ENCODE measurements around the gene OR8B4.
"Not testable (repeated sequence)": the region's sequence is repeated elsewhere in the genome, so short reads cannot be mapped to it uniquely, and the experiment has no call there.

Gene OR8B4, protein sequence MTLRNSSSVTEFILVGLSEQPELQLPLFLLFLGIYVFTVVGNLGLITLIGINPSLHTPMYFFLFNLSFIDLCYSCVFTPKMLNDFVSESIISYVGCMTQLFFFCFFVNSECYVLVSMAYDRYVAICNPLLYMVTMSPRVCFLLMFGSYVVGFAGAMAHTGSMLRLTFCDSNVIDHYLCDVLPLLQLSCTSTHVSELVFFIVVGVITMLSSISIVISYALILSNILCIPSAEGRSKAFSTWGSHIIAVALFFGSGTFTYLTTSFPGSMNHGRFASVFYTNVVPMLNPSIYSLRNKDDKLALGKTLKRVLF

GRCh38 chr11:124424384-124424921 is at the start of gene OR8B4:
Gene OR8B4, minus strand, starts transcription at chr11:124424871. Its CDS starts 0 bp downstream, at chr11:124424871.
- no peak for DNase-seq (ENCODE audit: low read depth in 1 of 2, low spot score in 1 of 2)

- DNase-seq (ENCODE audit: low read depth in 1 of 2, low spot score in 1 of 2), result no peak
Measured at GRCh38 chr11:124474079-124474478, 49.4 kb upstream of the OR8B4 start.

- no peak for DNase-seq (ENCODE audit: low read depth in 1 of 2, low spot score in 1 of 2)
Measured at GRCh38 chr11:124473476-124473875, 48.8 kb upstream of the OR8B4 start.

DNA sequence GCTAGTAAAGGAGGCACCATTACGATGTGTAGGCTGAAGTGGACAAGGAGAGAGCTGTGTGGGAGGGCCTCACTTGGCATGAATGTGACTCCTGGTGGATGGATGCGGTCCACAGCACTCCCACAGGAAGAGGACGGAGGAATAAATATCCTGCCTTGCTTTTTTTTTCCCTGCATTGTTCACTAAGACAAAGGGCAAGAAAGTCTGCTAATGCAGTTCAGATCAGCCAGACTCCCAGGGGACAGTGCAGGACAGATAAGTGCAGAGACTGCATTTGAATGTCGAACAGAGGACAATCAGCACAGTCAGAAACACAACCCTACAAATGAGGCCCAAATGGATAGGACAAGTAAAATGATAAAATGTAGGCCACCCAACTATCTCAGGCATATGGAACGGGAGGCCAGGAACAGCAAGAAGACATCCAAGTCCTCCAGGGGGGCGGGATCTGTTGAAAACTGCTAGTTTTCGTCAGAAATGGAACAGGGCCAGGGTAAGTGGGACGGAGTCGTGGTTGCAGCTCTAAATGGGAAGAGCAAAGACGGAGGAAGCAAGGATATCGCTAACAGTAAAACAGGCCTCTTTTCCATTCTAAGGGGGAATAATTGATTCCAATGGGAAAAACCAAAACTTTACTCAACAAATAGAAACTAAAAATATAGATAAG is 46.0 kb upstream of the OR8B4 start:
- no peak for DNase-seq (ENCODE audit: low read depth in 1 of 2, low spot score in 1 of 2)

DNA sequence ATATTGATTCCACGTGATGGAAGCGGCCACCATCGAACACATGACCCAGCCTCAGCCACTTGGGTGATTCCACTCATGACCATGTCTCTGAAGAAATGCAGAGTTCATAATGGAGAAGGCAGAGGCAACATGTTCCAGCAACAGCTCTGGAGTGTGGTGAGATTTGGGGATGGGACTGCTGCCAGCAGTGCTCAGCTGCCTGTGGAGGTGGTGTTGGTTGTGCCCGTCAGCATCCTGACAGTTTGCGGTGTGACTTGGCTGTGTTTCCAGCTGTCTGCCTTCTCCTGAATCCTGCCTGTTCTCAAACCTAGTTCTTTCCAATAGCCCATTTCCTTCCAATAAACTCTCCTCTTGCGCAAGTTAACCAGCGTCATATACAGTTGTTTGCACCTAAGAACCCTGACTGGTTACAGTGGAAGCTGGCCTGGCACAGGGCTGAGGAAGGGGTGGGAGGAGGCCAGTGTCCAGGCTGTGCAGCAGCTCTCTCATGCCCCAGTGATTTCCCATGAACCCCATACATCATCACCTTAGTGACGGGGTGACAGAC is 42.8 kb upstream of the OR8B4 start:
- DNase-seq (ENCODE audit: low read depth in 1 of 2, low spot score in 1 of 2), result no peak

- no peak for DNase-seq (ENCODE audit: low read depth in 1 of 2, low spot score in 1 of 2)
Measured at GRCh38 chr11:124465368-124465767, 40.7 kb upstream of the OR8B4 start.

- DNase-seq (ENCODE audit: low read depth in 1 of 2, low spot score in 1 of 2), result no peak
Measured at GRCh38 chr11:124463990-124464389, 39.3 kb upstream of the OR8B4 start.

DNA sequence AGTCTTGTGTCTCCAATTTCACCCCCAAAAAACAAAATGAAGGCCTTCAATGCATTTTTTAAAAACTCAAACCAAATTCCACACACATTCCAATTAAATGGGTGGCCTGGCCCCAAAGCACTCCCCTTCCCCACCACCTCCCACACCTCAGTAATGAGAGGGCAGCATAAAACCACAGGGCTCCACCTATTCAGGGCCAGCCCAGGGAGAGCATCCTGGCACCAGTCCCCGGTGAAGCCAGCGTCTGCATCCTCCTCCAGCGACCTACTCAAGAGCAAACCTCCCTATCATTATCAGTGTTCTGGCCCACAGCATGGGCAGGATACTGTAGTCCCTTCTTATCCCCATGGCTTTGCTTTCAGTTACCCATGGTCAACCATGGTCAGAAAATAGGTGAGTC is 38.7 kb upstream of the OR8B4 start:
- DNase-seq (ENCODE audit: low read depth in 1 of 2, low spot score in 1 of 2), result no peak

DNA sequence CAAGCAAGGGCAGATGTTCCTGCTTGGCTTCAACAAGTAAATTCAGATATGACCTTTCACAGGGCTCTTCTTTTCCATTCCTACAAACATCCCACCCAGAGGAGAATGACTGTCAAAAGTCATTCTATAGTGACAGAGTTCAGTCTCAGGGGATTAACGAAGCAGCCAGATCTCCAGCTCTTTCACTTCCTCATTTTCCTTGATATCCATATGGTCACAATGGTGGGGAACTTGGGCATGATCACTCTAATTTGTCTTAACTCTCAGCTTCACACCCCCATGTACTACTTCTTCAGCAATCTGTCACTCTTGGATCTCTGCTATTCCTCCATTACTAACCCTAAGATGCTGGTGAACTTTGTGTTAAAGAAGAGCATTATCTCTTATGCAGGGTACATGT is 35.8 kb upstream of the OR8B4 start:
- no peak for DNase-seq (ENCODE audit: low read depth in 1 of 2, low spot score in 1 of 2)

DNA sequence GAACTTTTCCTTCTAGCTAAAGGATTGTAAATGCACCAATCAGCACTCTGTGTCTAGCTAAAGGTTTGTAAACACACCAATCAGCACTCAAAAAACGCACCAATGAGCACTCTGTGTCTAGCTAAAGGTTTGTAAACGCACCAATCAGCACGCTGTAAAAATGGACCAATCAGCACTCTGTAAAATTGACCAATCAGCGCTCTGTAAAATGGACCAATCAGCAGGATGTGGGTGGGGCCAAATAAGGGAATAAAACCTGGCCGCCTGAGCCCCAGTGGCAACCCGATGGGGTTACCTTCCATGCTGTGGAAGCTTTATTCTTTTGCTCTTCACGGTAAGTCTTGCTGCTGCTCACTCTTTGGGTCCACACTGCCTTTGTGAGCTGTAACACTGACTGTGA is 34.7 kb upstream of the OR8B4 start:
- not testable (repeated sequence) for DNase-seq (ENCODE audit: low read depth in 1 of 2, low spot score in 1 of 2)

DNA sequence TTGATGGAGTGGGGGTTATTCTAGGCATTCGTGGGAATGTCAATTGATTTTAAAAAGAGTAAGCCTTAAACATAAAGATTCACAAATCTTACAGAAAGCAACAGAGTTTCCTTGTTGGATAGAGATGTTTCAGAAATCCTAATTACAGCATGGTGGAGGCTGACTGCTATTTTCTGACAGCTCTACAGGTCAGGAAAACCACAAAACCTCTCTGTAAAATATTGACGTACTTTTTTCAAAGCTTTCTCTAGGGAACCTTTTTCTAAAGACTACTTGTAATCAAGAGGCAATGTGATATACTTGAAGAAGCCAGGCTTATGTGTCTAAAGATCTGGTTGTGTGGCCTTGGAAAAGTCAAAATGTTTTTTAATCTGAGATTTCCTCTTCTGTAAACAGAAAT is 29.9 kb upstream of the OR8B4 start:
- DNase-seq (ENCODE audit: low read depth in 1 of 2, low spot score in 1 of 2), result no peak

- DNase-seq (ENCODE audit: low read depth in 1 of 2, low spot score in 1 of 2), result no peak
Measured at GRCh38 chr11:124446916-124447315, 22.2 kb upstream of the OR8B4 start.

- DNase-seq (ENCODE audit: low read depth in 1 of 2, low spot score in 1 of 2), result no peak
Measured at GRCh38 chr11:124445646-124446150, 21.0 kb upstream of the OR8B4 start, which contains the start of gene OR8B8. Gene OR8B8, minus strand, starts transcription at chr11:124445696. Its CDS starts 4,611 bp downstream, at chr11:124441085.

DNA sequence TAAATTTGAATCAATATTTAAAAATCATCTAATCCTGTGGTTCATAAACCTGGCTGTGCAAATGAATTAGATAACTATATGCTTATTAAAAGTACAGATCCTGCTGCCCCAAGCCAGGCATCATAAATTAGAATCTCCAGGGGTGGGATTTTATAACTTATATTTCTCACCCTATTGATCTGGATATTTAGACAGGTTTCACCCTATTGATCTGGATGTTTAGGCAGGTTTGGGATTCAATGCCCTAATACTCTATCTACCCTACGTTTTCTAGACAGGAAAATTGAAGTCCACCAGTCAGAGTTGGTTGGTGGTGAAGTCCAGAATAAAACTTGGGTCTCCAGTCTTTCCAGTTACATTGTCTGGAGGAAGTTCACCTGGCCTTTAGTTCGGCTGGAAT is 18.2 kb upstream of the OR8B4 start:
- DNase-seq (ENCODE audit: low read depth in 1 of 2, low spot score in 1 of 2), result no peak

- no peak for DNase-seq (ENCODE audit: low read depth in 1 of 2, low spot score in 1 of 2)
Measured at GRCh38 chr11:124442442-124442841, 17.8 kb upstream of the OR8B4 start.

DNA sequence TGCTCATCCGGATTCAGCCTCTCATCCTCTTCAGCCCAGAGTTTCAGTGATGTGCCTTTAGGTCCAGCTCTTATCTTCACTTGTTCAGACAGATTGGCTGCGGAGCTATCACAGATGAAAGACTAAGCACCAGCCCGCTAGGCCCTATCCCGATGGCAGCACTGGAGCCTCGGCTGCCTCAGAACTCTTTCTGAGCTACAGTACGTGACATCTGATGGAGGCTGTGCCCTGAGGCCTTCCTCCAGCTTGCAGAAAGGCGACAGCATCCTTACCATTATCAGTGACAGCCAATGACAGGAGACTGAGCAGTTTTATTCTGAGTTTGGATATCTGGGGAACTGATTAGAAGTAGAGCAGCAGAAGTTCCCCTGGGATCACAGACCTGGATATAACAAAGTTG is 16.8 kb upstream of the OR8B4 start:
- no peak for DNase-seq (ENCODE audit: low read depth in 1 of 2, low spot score in 1 of 2)

GRCh38 chr11:124441081-124441480 is 16.4 kb upstream of the OR8B4 start:
- DNase-seq (ENCODE audit: low read depth in 1 of 2, low spot score in 1 of 2), result no peak

DNA sequence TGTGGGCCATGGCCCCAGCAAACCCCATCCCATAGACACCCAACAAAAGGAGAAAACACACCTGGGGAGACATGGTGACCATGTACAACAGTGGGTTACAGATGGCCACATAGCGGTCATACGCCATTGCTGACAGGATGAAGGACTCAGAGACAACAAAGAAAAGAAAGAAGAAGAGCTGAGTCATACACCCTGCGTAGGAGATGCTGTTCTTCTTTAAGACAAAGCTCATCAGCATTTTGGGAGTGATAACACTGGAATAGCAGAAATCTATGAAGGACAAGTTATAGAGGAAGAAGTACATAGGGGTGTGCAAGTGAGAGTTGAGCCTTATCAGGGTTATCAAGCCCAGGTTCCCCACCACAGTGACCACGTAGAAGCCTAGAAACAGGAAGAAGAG is 15.9 kb upstream of the OR8B4 start:
- no peak for DNase-seq (ENCODE audit: low read depth in 1 of 2, low spot score in 1 of 2)

DNA sequence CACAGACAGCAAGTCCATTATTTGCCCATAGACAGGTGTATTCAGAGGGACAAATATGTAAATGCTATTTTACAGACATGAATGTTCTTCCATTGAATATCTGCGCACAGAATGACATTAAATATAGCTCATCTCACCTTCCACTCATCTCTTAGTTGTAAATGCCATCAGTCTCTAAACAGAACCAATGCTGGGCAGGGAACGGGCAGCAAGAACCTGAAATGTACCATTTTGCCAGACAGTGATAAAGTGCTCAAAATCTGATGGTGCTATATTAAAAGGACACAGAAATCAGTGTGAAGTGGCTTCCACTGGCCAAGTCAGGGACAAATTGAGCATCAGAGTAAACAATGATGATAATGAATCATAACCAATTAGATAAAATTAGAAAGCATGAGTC is 10.0 kb upstream of the OR8B4 start:
- no peak for DNase-seq (ENCODE audit: low read depth in 1 of 2, low spot score in 1 of 2)

GRCh38 chr11:124429599-124429998 is 4.9 kb upstream of the OR8B4 start:
- DNase-seq (ENCODE audit: low read depth in 1 of 2, low spot score in 1 of 2), result no peak

DNA sequence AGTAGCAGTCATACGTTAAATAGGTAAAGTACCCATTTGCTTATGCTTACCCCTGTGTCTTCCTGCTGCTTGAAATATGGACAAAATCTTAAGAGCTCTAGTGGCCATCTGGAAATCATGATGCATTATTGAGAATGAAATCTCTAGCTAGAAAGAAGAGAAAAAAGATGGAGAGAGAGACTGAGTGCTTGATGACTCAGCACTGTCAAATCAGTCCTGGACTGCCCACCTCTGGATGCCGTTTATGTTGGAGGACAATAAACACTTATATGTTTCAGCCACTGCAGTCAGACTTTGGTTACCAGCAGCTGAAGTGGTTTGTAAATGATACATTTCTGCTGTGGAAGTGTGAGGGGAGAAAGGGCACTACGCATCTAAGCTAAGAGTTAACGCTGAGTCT is 3.6 kb downstream of the OR8B4 start:
- no peak for DNase-seq (ENCODE audit: low read depth in 1 of 2, low spot score in 1 of 2)

DNA sequence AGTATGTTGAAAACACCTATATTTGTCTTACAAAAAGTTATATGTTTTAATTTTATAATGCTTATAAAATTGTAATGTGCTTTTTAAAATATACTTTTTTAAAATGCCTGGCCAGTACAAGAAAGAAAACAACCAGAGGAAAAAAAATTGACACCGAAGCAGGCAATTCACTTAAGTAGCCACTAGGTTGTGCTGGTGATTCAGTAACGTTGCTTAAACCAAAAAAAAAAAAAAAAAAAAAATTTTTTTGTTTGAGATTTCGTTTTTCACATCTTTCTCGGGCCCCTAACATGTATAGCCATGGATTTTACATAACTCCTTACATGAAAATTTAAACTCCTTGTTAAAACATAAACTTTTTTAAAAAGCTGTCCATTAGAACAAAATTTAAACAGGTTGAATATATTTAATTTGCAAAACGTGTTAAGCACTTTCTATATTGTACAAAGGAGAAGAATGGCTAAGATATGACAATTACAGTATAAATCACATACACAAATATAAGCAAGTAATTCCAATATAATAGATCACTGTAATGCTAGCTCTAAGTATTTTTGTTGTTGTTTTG is 9.2 kb downstream of the OR8B4 start:
- DNase-seq (ENCODE audit: low read depth in 1 of 2, low spot score in 1 of 2), result no peak

All from activated T-helper 1 cell treated with anti-CD3 and anti-CD28 coated beads, Interleukin-2, amount 50 U/mL, for 16 hours (primary cell).